HG03520 (cell line): ENCODE results near the gene KCNV2.

Source experiments
- ATAC-seq: cut with Tn5 transposase; IDR thresholded peaks from one replicate; pipeline ENCODE4 v1.9.1; 2021; ENCODE audit warnings: mild to moderate bottlenecking, moderate library complexity; ENCODE audit not compliant: unreplicated experiment

Gene KCNV2

GRCh38 chr9:2758162-2758897 is 41.0 kb downstream of the KCNV2 start:
- ATAC-seq = no peak

GRCh38 chr9:2758898-2759510 is 41.7 kb downstream of the KCNV2 start:
- no peak for ATAC-seq

GRCh38 chr9:2761424-2761823 is 44.1 kb downstream of the KCNV2 start:
- ATAC-seq = peak; percentile 51

GRCh38 chr9:2764353-2764752 is 47.0 kb downstream of the KCNV2 start:
- ATAC-seq = no peak

GRCh38 chr9:2765250-2765880 is 48.1 kb downstream of the KCNV2 start:
- ATAC-seq = no peak

GRCh38 chr9:2767800-2768677 is 50.7 kb downstream of the KCNV2 start:
- no peak for ATAC-seq

- no peak for ATAC-seq
Measured at GRCh38 chr9:2771087-2771486, 53.8 kb downstream of the KCNV2 start.

- no peak for ATAC-seq
Measured at GRCh38 chr9:2771661-2772060, 54.4 kb downstream of the KCNV2 start.

- no peak for ATAC-seq
Measured at GRCh38 chr9:2777454-2777853, 60.1 kb downstream of the KCNV2 start.

GRCh38 chr9:2778816-2779215 is 61.5 kb downstream of the KCNV2 start:
- ATAC-seq = no peak
